ENCODE results near the gene LKAAEAR1.

GRCh38 chr20:64080013-64080812, 4.0 kb downstream of the LKAAEAR1 start, which contains the start of gene OPRL1:
- TF ChIP-seq CTCF (IDR thresholded peaks at IDR 0.05; ENCODE audit: borderline replicate concordance, extremely low read depth, low read length, poor library complexity, severe bottlenecking) (no peak), EZH2 (IDR thresholded peaks at IDR 0.05; ENCODE audit: borderline replicate concordance, low read depth, low read length, severe bottlenecking) (no peak)
